ENCODE measurements around the gene SYT3.
"Not testable (repeated sequence)": the region's sequence is repeated elsewhere in the genome, so short reads cannot be mapped to it uniquely, and the experiment has no call there.

SYT3 gene

DNA sequence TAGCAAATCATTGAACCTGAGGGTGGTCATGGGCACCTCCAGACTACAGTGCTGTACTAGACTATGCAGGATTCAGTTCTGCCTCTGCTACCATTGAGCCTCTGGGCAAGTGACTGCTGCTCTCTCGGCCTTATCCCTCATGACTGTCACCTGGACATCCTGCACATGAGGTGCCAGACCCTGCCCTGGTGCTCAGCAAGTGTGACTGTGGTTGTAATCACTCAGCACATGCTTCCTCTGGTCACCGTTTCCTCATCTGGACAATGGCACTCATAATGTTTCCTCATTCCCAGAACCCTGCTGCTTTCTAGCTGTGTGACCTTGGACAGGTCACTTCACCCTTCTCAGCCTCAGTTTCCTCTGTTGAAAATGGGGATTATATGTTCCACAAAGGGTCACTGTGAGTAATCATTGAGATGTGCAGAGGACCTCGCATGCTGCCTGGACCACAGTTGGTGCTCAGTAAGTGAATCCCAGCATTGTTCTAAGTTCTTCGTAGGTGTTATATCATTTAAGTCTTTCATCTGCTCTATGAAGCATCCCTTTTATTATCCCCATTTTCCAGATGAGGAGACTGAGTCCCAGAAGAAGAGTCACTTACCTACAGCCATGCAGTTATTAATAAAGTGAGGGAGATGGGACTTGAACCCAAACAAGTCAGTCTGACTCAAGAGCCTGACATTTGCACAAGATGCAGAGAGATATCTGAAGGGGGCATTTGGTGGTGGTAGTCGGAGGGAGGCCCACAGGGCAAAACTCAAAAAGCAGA, 3.2 kb downstream of the SYT3 start:
- DNase-seq, result no peak

DNA sequence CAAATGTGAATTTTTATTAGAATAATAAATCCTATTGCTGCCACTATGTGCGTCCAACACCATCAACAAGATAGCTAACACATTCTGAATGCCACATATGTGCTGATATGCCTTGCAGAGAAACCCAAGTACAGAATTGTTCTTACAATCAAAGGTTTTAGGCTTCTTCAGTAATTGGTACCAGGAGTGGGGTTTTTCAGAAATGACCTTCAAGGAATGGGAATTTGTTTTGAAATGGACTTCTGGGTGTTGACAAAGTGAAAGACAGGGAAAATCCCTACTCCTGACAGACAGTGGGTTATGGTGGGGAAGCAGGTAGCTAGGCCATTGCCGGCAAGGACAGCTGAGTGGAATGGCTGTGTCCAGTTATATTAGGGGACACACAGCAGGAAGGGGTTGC, 5.7 kb downstream of the SYT3 start:
- DNase-seq, result no peak

GRCh38 chr19:50633359-50633758, 6.3 kb downstream of the SYT3 start:
- DNase-seq, result no peak

- no peak for DNase-seq
Measured at GRCh38 chr19:50632151-50632835, 7.4 kb downstream of the SYT3 start.

GRCh38 chr19:50629801-50630200, 9.9 kb downstream of the SYT3 start:
- DNase-seq, result no peak

DNA sequence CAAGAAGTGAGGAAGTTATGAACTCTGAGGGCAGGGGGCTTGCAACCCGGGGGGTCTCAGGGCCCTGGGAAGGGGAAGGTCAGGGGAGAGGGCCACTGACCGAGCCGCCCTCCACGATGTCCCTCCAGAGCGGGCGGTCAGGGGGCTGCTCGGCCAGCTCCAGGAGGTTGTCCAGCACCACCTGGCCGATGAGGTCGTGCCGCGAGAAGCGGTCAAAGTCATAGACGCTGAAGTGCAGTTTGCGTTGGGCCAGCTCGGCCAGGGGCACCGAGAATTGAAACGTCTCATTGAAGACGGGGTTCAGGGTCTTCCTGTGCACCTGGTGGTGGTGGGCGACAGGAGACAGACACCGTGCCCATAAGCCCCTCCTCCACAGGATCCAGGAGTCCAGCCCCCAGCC, 10.5 kb downstream of the SYT3 start:
- DNase-seq, result no peak

- DNase-seq, result no peak
Measured at GRCh38 chr19:50628551-50628950, 11.1 kb downstream of the SYT3 start.

DNA sequence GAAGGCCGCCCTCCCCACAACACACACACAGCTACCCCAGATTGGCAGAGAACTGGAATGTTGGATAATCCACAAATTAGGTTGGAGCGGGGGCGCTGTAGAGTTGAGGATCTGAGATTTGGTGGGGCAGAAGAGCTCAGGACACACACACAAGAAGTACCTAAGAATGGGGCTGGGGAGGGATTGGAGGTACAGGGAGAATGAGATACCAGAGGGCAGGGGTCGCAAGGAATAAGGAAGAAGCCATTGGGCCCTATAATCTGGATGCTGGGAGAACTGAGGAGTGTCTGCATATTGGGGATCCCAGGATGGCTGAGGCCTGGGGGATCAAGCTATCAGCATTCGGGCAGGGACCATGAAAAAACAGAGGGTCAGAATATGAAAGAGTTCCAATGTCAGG, 11.5 kb downstream of the SYT3 start:
- DNase-seq, result no peak

- DNase-seq, result no peak
Measured at GRCh38 chr19:50626795-50627194, 12.9 kb downstream of the SYT3 start.

DNA sequence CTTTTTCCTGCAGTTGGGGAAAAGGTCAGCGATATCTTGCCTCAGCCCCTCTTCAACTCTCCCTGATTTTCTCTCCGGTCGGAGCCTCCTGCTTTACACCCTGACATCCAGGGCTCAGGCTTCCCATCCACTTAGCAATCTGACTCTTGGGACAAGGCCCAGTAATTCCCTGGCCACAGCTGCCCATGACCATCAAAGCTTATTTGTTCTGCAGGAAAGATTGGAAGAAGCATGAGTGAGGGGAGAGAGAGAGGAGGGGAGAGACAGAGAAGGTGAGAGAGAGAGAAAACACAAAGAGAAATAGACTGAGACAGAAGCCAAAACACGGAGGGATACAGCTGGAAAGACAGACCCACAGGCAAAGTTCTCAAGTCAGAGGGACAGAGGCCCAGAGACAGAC, 13.7 kb downstream of the SYT3 start:
- no peak for DNase-seq

DNA sequence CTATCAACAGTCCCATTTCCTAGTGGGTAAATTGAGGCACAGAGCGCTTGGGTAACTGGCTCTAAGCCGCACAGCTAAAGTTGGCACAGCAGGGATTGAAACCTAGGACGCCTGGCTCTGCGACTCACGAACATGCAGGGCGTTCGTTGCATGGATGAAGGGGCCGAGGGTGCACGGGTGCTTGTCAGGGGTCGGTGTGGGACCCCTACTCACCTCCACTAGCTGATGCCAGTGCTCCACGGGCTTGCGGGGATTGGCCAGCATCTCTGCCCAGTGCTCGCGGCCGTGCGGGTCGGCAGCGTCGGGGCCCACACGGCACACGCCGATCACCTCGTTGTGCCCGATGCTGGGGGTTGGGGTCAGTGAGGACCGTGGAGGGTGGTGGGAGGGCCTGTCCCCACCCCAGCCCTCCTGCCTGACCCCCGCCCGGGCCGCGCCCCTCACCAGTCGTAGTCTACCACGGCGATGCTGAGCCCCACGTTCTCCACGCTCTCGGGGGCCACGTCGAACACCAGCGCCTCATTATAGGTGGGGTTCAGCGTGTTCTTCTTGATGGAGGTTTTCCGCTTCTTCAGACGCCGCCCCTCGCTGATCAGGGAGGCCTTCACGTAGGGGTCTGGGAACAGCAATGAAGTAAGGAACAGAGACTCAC, 14.6 kb downstream of the SYT3 start:
- no peak for DNase-seq

DNA sequence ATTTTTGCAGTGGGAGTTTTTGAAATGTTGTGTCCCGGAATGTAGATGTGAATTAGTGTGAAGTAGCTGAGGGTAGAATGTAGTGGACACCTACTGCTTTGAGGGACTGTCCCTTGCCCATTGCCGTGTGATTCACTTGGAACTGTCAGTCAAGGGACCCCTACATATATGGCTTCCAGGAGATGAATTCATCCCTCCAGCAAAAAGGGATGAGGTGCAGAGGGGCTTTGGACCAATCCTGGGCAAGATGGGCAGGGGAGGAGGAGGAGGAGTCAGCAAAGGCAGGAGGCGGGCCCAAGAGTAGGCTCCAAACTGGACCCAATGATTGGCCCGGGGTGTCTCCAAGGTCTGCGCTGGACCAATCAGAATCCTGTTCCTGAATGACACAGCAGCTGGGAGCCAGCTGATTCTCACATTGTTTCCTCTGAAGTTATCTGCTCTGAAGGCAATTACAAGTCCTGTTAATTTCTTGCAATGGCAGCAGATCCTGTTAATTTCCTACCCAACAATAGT, 19.2 kb downstream of the SYT3 start:
- DNase-seq, result not testable (repeated sequence)

DNA sequence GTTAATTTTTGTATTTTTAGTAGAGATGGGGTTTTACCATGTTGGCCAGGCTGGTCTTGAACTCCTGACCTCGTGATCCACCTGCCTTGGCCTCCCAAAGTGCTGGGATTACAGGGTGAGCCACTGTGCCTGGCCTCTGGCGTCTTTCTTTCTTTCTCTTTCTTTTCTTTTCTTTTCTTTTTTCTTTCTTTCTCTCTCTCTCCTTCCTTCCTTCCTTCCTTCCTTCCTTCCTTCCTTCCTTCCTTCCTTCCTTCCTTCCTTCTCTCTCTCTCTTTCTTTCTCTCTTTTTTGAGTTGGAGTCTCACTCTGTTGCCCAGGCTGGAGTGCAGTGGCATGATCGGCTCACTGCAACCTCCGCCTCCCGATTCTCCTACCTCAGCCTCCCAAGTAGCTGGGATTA, 20.5 kb downstream of the SYT3 start:
- DNase-seq, result not testable (repeated sequence)

DNA sequence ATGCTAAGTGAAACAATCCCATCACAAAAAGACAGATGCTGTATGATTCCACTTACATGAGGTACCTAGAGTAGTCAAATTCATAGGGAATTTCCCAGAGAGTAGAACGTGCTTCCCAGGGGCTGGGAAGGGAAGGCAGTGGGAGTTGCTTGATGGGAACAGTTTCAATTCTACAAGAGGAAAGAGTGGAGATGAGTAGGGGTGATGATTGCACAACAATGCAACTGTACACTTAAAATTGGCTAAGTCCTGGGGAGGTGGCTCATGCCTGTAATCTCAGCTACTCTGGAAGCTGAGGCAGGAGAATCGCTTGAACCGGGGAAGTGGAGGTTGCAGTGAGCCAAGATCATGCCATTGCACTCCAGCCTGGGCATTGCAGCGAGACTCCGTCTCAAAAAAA, 21.3 kb downstream of the SYT3 start:
- not testable (repeated sequence) for DNase-seq

DNA sequence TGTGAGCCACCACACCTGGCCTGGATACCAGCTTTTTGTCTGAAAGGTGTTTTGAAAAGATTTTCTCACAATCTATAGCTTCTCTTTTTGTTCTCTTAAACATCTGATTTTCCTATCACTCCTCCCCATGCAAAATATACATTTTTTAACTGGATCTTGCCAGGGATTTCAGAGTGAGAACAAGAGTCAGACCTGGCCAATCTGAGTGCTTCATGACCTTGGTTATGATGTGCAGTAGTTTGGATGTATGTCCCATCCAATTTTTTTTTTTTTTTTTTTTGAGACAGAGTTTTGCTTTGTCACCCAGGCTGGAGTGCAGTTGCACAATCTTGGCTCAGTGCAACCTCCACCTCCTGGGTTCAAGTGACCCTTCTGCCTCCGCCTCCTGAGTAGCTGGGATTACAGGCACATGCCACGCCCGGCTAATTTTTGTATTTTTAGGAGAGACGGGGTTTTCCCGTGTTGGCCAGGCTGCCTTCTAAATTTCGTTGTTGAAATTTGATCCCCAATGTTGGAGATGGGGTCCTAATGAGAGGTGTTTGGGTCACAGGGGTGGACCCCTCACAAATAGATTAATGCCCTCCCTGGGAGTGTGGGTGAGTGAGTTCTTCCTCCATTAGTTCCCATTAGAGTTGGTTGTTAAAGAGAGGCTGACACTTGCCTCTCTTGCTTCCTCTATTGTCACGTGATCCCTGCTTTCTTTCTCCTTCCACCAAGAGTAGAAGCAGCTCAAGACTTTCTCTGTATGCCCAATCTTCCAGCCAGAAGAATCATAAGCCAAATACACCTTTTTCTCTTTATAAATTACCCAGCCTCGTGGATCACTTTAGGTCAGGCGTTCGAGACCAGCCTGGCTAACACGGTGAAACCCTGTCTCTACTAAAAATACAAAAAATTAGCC, 26.9 kb downstream of the SYT3 start:
- not testable (repeated sequence) for DNase-seq

DNA sequence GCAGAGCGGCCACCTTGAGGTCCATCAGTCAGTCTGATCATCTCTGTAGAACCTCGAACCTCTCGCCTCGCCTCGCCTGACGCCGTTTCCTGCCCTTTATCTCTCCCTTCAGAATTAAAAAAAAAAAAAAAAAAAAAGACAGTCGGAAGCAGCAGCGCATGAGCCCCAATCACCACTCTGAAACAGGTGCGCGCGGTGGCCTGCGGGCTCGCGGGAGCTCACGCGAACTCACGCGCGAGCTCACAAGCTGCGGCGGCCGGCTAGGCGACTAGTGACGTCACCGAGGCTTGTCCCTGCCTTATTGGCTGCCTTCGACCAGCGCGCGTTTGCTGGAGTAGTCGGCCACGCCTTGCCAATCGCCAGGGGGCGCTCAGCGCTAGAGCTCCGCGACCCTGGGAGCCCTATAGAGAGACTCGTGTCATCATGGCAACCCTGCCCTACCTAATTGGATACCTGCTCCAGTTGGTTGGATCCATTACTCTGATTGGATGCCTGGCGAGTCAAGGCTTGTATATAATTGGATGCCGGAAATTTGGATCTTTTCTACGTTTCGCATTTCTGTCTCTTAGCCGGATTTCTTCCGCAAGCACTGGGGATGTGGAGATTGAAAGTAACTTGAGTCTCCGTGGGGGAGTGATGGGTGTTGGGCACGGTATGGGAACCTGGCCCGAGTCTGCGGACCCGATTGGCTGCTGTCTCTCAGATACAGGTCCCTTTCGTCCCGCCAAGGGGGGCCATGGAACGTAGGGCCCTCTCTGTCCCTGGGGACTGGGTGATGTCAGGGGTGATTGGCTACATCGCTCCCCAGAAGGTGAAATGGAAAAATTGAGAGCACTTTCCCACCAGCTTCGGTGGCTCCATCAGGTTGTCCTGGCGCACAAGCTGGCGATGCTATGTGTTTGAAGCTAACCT, 31.6 kb downstream of the SYT3 start:
- DNase-seq, result peak; percentile 82

DNA sequence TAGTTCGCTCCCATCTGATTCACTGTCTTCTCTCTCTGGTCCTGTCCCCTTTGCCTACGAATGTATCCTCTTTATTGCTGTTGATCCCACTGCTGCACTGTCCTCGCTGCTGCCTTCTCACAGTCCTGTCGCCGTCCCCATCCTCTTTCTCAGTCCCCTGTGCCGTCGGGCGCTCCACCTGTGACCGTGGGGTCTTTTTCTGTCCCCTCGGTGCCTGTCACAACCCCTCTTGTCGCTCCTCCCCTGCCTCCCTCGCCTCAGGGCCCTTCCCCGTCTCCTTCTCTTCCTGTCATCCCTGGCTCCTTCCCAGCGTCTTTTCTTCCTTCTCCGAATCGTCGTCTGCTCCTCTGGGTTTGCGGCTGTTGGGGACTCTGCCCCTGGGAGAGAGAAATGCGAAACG, 32.3 kb downstream of the SYT3 start:
- no peak for DNase-seq

DNA sequence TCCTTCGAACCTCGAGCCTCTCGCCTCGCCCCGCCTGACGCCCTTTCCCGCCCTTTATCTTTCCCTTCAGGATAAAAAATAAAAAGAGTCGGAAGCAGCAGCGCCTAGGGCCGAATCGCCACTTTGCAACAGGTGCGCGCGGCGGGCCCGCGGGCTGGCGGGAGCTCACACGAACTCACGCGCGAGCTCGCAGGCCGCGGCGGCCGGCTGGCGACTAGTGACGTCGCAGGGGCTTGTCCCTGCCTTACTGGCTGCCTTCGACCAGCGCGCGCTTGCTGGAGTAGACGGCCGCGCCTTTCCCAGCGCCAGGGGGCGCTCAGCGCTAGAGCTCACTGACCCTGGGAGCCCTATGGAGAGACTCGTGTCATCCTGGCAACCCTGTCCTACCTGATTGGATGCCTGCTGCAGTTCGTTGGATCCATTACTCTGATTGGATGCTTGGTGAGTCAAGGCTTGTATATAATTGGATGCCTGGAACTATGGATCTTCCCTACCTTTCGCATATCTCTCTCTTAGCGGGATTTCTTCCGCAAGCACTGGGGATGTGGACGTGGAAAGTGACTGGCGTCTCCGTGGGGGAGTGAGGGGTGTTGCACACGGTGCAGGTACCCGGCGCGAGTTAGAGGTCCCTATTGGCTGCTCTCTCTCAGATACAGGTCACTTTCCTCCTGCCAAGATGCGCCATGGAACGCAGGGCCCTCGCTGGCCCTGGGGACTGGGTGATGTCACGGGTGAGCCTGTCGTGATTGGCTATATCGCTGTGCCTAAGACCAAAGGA, 33.4 kb downstream of the SYT3 start:
- DNase-seq, result not testable (repeated sequence)

GRCh38 chr19:50604264-50605073, 35.2 kb downstream of the SYT3 start:
- DNase-seq, result not testable (repeated sequence)

- DNase-seq, result no peak
Measured at GRCh38 chr19:50602935-50603334, 36.7 kb downstream of the SYT3 start.

Data from right hindlimb (tissue), 1 donor.